Measurements from ENCODE around the gene PRG3. TPM values are rescaled to one million over a fixed set of nuclear protein-coding genes. Genes with fewer than 3 reads are reported as not detected.
A peak's percentile ranks its signal among the peaks of the same experiment; 100 is the strongest.

Gene PRG3
- total RNA-seq, 4 donors from 2014 or later: not detected

- Histone ChIP-seq H3K27ac (replicated peaks in 1 of 4) (no peak overlapping the region), H3K27me3 (no peaks in the 10 kb centered on the region), H3K9me3 (no peaks in the 10 kb centered on the region), H3K36me3 (peaks cover 41 to 97% (median 74%) of the 10 kb centered on the region in 4 donors), H3K4me3 (no peak overlapping the region), H3K4me1 (peaks cover 20 to 31% (median 27%) of the 10 kb centered on the region in 4 donors)
- TF ChIP-seq CTCF (IDR thresholded peaks at IDR 0.05) (no peak), EP300 (IDR thresholded peaks at IDR 0.05) (no peak), POLR2A (IDR thresholded peaks at IDR 0.05; ENCODE audit: low read depth) (no peak), POLR2AphosphoS5 (IDR thresholded peaks at IDR 0.05) (no peak)
- intact Hi-C loops (cut with DNase I): no loop called here
- DNase-seq (ENCODE audit: extremely low spot score): no peak
Observed at GRCh38 chr11:57410287-57410686, 29.3 kb upstream of the PRG3 start.

GRCh38 chr11:57409321-57410100, 28.6 kb upstream of the PRG3 start:
- peaks cover 34 to 90% (median 66%) of the 10 kb centered on the region in 4 donors for H3K36me3 ChIP-seq
- intact Hi-C loops (cut with DNase I): no loop called here
- 94% methylated on average over 18 of the region's 18 CpGs for WGBS

DNA sequence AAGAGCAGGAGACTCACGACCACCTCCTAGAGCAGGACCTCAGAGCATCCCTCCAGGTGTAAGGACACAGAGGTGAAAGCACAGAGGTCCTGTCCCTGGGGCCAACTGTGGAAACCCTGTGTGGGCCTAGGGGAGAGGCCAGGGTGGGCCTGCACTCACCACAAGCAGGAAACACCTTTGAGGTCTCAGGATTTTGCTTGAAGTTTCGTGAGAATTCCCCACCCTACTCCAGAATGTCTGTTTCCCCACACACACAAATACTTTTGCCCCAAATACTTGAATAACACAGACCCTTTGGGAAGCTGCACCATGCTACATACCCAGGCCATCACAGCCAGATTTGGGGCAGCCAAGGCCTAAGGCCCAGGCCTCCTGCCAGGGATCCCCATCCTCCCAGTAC, 27.8 kb upstream of the PRG3 start:
- Histone ChIP-seq H3K4me3 (no peak overlapping the region), H3K9me3 (no peaks in the 10 kb centered on the region), H3K27me3 (no peaks in the 10 kb centered on the region), H3K36me3 (peaks cover 27 to 82% (median 59%) of the 10 kb centered on the region in 4 donors), H3K4me1 (peaks cover 22 to 29% (median 27%) of the 10 kb centered on the region in 4 donors), H3K27ac (replicated peaks in 1 of 4) (no peak overlapping the region)
- 72% methylated on average over 2 of the region's 2 CpGs for WGBS
- TF ChIP-seq CTCF (IDR thresholded peaks at IDR 0.05) (no peak), POLR2A (IDR thresholded peaks at IDR 0.05; ENCODE audit: low read depth) (no peak), POLR2AphosphoS5 (IDR thresholded peaks at IDR 0.05) (no peak), EP300 (IDR thresholded peaks at IDR 0.05) (no peak)
- no peak for DNase-seq (ENCODE audit: extremely low spot score)
- intact Hi-C loops (cut with DNase I): no loop called here

More at GRCh38 chr11:57409321-57410100, 28.6 kb upstream of the PRG3 start:
- DNase-seq (ENCODE audit: extremely low spot score): no peak
- Histone ChIP-seq H3K4me1 (peaks cover 22 to 31% (median 28%) of the 10 kb centered on the region in 4 donors), H3K4me3 (no peak overlapping the region), H3K27ac (replicated peaks in 1 of 4) (no peak overlapping the region), H3K9me3 (no peaks in the 10 kb centered on the region), H3K27me3 (no peaks in the 10 kb centered on the region)
- TF ChIP-seq POLR2A (IDR thresholded peaks at IDR 0.05; ENCODE audit: low read depth) (no peak), POLR2AphosphoS5 (IDR thresholded peaks at IDR 0.05) (no peak)

- Histone ChIP-seq H3K4me1 (peaks cover 22 to 28% (median 25%) of the 10 kb centered on the region in 4 donors), H3K4me3 (no peak overlapping the region), H3K27ac (replicated peaks in 1 of 4) (peak overlapping the region in 1 of 4 donors; percentile 32), H3K27me3 (no peaks in the 10 kb centered on the region), H3K9me3 (no peaks in the 10 kb centered on the region), H3K36me3 (peaks cover 24 to 75% (median 52%) of the 10 kb centered on the region in 4 donors)
- WGBS: 95% methylated on average over 8 of the region's 8 CpGs
- intact Hi-C loops (cut with DNase I): no loop called here
- TF ChIP-seq CTCF (IDR thresholded peaks at IDR 0.05): no peak
- TF ChIP-seq POLR2A (IDR thresholded peaks at IDR 0.05; ENCODE audit: low read depth): no peak
- TF ChIP-seq EP300 (IDR thresholded peaks at IDR 0.05): no peak
- DNase-seq (ENCODE audit: extremely low spot score): no peak
Observed at GRCh38 chr11:57407941-57408475, 27.1 kb upstream of the PRG3 start.

Data from esophagus muscularis mucosa (tissue), 4 donors.